Measurements from ENCODE around the gene RELL2.

- TF ChIP-seq CTCF (IDR thresholded peaks at IDR 0.05; ENCODE audit: insufficient read depth, low read length): no peak
- no peak for TF ChIP-seq POLR2AphosphoS5 (IDR thresholded peaks at IDR 0.05; ENCODE audit: low read depth)
- no peak for TF ChIP-seq REST (IDR thresholded peaks at IDR 0.05; ENCODE audit: insufficient replicate concordance, low read depth)
- no peak for TF ChIP-seq GABPA (IDR thresholded peaks at IDR 0.05; ENCODE audit: low read depth)
Observed at GRCh38 chr5:141681295-141681694, 44.5 kb downstream of the RELL2 start.
